Umbilical cord (tissue), 2 donors: ENCODE results near the gene PRTG. TPM values are rescaled to one million over a fixed set of nuclear protein-coding genes. Genes with fewer than 3 reads are reported as not detected.
"Not testable (repeated sequence)": the region's sequence is repeated elsewhere in the genome, so short reads cannot be mapped to it uniquely, and the experiment has no call there.

Source experiments
- DNase-seq: peaks from one replicate; pipeline ENCODE4 v3.0.0-alpha.2; 2015; ENCODE audit warnings: low spot score
- total RNA-seq: library from RNA; depleted of rRNA; stranded (reverse); fragments of >200 nt; gene quantifications from one replicate; pipeline ENCODE4 v1.2.3, GENCODE V29; 2014; ENCODE audit warnings: low replicate concordance; ENCODE audit not compliant: insufficient read depth

Gene PRTG
- total RNA-seq, 1 donor from 2014 or later: 16.4 TPM

- no peak for DNase-seq
Measured at GRCh38 chr15:55743729-55744655, 1.0 kb upstream of the PRTG start.

GRCh38 chr15:55742498-55742926, 440 bp downstream of the PRTG start:
- DNase-seq: peak; percentile 68

- peak; percentile 36 for DNase-seq
Measured at GRCh38 chr15:55741833-55742497, 987 bp downstream of the PRTG start.

GRCh38 chr15:55740981-55741832, 1.7 kb downstream of the PRTG start:
- peak; percentile 73 for DNase-seq

GRCh38 chr15:55740359-55740878, 2.5 kb downstream of the PRTG start:
- peak; percentile 35 for DNase-seq

GRCh38 chr15:55739641-55740040, 3.3 kb downstream of the PRTG start:
- no peak for DNase-seq

GRCh38 chr15:55738715-55739114, 4.2 kb downstream of the PRTG start:
- DNase-seq: no peak

- peak; percentile 74 for DNase-seq
Measured at GRCh38 chr15:55737373-55737772, 5.6 kb downstream of the PRTG start.

GRCh38 chr15:55736756-55737155, 6.2 kb downstream of the PRTG start:
- DNase-seq: no peak

- DNase-seq: peak; percentile 54
Measured at GRCh38 chr15:55734641-55735040, 8.3 kb downstream of the PRTG start.

- DNase-seq: not testable (repeated sequence)
Measured at GRCh38 chr15:55733461-55733860, 9.5 kb downstream of the PRTG start.

- DNase-seq: no peak
Measured at GRCh38 chr15:55721554-55722185, 21.3 kb downstream of the PRTG start.

- DNase-seq: no peak
Measured at GRCh38 chr15:55715355-55716076, 27.4 kb downstream of the PRTG start.

- no peak for DNase-seq
Measured at GRCh38 chr15:55714064-55714463, 28.9 kb downstream of the PRTG start.

- DNase-seq: no peak
Measured at GRCh38 chr15:55712363-55712762, 30.6 kb downstream of the PRTG start.

GRCh38 chr15:55710286-55710685, 32.7 kb downstream of the PRTG start:
- no peak for DNase-seq

- DNase-seq: no peak
Measured at GRCh38 chr15:55709458-55709857, 33.5 kb downstream of the PRTG start.

GRCh38 chr15:55708720-55709119, 34.2 kb downstream of the PRTG start:
- no peak for DNase-seq

GRCh38 chr15:55707951-55708350, 35.0 kb downstream of the PRTG start:
- DNase-seq: peak; percentile 5

- DNase-seq: no peak
Measured at GRCh38 chr15:55707518-55707917, 35.4 kb downstream of the PRTG start.
